KBM-7 (cell line): ENCODE data around the gene PSPC1.
"Not testable (repeated sequence)": the region's sequence is repeated elsewhere in the genome, so short reads cannot be mapped to it uniquely, and the experiment has no call there.

Experiments
- DNase-seq: peaks from one replicate; pipeline ENCODE4 v3.0.0-alpha.2; 2015
- in situ Hi-C: fragments of 300-500 bp; cut with MboI; formaldehyde crosslinking; loops from 2 replicates; pipeline ENCODE4 v1.14.3; 2020; ENCODE audit warnings: low sequenced_read_pairs, low pct_unique_long_range_greater_than_20kb, mixed read lengths

The PSPC1 gene

GRCh38 chr13:19782727-19783682, at the start of gene PSPC1:
Gene PSPC1, minus strand, starts transcription at chr13:19782945. Its CDS starts 188 bp downstream, at chr13:19782757.
- in situ Hi-C loops = not testable (repeated sequence)
- peak; percentile 95 for DNase-seq

DNA sequence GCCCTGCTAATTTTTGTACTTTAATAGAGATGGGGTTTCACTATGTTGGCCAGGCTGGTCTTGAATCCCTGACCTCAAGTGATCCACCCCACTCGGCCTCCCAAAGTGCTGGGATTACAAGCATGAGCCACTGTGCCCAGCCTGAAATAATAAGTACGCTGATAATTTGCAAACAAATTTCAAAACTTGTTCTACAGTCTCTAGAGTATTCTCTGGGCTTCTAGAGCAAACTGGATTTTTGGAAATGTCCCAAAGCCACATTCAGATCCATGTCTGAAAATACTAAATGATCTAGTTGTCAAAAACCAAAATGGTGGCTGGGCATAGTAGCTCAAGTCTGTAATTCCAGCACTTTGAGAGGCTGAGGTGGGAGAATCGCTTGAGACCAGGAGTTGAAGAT, 39.9 kb upstream of the PSPC1 start:
- in situ Hi-C loops = no loop called here
- no peak for DNase-seq

- no peak for DNase-seq
- in situ Hi-C loops = no loop called here
Observed at GRCh38 chr13:19818223-19818842, 35.6 kb upstream of the PSPC1 start.

DNA sequence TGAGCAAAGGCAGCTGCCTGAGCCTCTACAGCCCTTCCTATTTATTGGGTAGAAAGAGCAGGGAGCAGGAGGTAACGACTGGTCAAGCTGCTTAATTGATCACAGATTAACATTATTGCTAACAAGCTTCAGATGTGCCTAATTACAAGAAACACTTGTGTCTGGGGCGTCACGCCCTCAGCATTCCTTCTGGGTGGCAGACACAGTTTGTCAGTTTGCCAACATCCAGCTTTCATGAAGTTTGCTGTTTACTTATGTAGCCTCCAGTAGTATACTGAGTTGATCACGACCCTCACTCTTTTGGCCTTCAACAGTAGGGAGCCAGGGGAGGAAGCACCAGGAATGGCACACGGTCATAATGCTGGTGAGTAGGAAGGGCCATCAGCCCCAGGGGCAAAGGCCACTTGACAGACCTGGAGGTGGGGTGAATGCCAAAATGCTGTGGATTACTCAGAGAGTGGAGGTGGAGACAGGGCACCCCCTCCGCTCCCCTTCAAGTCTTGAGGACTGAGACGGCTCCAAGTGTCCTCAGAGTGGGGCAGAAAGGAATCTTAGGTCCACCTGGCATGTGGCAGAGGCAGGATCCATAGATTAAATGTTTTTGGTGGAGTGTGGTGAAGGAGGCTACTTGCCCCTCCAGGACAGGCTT, 34.9 kb upstream of the PSPC1 start:
- no peak for DNase-seq
- in situ Hi-C loops = no loop called here

DNA sequence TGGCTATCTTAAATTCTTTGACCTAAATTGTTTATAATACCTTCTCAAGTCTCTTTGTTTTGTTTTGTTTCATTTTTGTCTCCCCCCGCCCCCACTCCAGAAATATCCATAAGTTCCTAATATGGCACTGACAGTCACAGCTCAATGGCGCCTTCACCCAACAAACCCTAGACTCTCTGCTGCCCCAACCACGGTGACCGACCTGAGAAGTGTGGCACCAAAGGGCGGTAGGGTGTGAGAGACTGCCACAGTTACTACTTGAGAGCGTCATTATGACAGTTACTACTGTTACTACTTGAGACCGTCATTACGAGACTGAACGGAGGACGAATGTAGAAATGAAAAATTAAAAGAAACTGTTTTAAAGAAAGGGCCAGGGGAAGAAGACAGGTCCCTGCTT, 34.4 kb upstream of the PSPC1 start:
- in situ Hi-C loops = no loop called here
- DNase-seq = no peak

DNA sequence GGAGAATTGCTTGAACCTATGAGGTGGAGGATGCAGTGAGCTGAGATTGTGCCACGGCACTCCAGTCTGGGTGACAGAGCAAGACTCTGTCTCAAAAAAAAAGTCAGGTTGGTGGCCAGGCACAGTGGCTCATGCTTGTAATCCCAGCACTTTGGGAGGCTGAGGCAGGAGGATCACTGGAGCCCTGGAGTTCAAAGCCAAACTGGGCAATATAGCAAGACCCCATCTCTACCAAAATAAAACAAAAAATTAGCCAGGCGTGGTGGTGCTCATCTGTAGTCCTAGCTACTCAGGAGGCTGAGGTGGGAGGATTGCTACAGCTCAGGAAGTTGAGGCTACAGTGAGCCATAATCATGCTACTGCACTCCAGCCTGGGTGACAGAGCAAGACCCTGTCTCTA, 33.1 kb upstream of the PSPC1 start:
- in situ Hi-C loops, DNase-seq: not testable (repeated sequence)

- in situ Hi-C loops = no loop called here
- DNase-seq = no peak
Observed at GRCh38 chr13:19810996-19811881, 28.5 kb upstream of the PSPC1 start.

DNA sequence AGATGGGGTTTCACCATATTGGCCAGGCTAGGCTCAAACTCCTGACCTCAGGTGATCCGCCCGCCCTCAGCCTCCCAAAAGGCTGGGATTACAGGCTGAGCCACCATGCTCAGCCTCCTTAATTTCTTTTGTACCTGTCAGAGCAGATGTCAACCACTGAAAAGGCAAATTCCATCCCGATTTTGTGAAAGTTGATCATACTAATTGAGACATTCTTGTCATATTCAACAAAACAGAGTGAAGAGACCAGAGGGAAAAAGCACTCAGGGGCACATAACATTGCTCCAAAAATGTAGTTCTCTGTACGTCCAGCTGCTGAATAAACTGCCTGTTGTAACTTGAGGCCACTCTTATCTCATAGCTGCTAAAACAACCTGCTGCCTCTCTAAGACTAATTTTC, 27.4 kb upstream of the PSPC1 start:
- in situ Hi-C loops = no loop called here
- no peak for DNase-seq

DNA sequence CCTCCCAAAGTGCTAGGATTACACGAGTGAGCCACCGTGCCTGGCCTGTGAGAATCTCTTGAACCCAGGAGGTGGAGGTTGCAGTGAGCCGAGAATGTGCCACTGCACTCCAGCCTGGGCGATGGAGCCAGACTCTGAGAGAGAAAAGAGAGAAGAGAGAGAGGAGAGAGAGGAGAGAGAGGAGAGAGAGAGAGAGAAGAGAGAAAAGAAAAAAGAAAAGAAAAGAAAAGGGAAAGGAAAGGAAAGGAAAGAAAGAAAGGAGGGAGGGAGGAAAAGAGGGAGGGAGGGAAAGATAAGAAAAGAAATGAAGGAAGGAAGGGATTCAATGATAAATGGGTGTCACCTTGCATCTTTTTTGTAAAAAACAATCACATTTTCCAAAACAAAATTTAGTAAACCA, 23.0 kb upstream of the PSPC1 start:
- in situ Hi-C loops = no loop called here
- DNase-seq = no peak

DNA sequence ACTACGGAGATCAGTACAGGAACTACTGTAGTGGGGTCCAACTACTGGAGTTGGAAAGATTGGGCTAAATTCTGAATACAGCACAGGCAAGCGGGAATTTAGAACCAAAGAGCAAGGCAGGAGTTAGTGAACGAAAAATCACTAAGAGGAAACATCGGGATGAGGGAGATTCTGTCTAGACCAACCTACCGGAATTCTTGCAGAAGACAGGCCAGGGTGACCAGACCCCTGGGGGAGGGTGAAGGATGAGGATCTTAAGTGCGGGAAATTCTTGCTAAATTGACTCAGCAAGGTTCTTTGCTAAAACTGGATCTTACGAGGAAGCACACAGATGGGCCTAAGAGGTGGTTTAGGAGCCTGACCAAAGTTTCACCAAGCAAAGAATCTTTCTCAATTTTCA, 13.2 kb upstream of the PSPC1 start:
- DNase-seq = no peak
- in situ Hi-C loops = no loop called here

GRCh38 chr13:19794631-19795030, 11.9 kb upstream of the PSPC1 start:
- DNase-seq = peak; percentile 40
- in situ Hi-C loops = no loop called here

DNA sequence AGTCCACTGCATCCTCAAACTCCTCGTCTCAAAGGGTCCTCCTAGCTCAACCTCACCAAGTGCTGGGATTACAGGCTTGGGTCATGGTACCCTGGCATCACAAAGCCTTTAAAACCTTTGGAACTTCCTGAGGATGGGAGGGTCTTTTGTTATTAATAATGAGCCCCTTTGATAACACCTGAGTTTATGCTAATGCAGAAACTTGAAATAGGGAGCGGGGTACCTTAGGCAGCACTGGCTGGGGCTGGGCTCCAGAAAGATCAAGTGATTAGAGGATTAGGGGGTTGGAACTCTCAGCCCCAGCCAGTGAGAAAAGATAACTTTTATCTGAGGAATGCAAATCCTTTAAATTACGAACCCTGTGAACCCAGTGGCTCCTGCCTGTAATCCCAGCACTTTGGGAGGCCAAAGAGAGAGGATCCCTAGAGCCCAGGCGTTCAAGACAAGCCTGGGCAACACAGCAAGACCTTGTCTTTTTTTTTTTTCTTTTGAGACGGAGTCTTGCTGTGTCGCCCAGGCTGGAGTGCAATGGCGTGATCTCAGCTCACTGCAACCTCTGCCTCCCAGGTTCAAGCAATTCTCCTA, 9.3 kb upstream of the PSPC1 start:
- in situ Hi-C loops = no loop called here
- no peak for DNase-seq

GRCh38 chr13:19782049-19782726, 557 bp downstream of the PSPC1 start:
- in situ Hi-C loops = no loop called here
- DNase-seq = peak; percentile 49

GRCh38 chr13:19781526-19781925, 1.2 kb downstream of the PSPC1 start:
- DNase-seq = peak; percentile 20
- in situ Hi-C loops = no loop called here

- in situ Hi-C loops, DNase-seq: not testable (repeated sequence)
Observed at GRCh38 chr13:19780753-19781418, 1.9 kb downstream of the PSPC1 start.

GRCh38 chr13:19772306-19772705, 10.4 kb downstream of the PSPC1 start:
- DNase-seq = no peak
- in situ Hi-C loops = no loop called here

GRCh38 chr13:19769854-19770253, 12.9 kb downstream of the PSPC1 start:
- in situ Hi-C loops = no loop called here
- DNase-seq = no peak

GRCh38 chr13:19767966-19768365, 14.8 kb downstream of the PSPC1 start:
- no peak for DNase-seq
- in situ Hi-C loops = no loop called here
